Epithelial cell of prostate (primary cell): Measurements from ENCODE around the gene WDR19.
A peak's percentile ranks its signal among the peaks of the same experiment; 100 is the strongest.
"Not testable (repeated sequence)": the region's sequence is repeated elsewhere in the genome, so short reads cannot be mapped to it uniquely, and the experiment has no call there.

ENCODE experiments used
- DNase-seq: peaks from one replicate; pipeline ENCODE4 v3.0.0-alpha.2; 2011; ENCODE audit warnings: low read depth, low spot score
- H3K27ac ChIP-seq: fragments of 450-650 bp; 2 replicates; pipeline ENCODE4 v1.5.1; 2017; ENCODE audit warnings: mild to moderate bottlenecking

WDR19 gene

DNA sequence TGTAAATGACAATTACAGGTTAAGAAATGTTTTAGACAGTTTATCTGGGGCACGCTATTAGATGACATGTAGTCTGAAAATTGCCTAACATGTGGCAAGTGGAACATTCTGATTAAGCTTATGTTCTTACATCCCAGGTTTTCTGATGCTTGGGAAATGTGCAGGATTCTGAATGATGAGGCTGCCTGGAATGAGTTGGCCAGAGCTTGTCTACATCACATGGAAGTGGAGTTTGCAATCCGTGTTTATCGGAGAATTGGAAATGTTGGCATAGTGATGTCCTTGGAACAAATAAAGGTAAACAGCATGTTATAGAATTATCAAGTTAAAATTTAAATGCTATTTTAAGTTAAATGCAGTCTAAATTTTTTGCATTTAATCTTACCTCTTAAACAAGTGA, 49.3 kb downstream of the WDR19 start:
- no peak for DNase-seq
- H3K27ac ChIP-seq = no peak overlapping the region

DNA sequence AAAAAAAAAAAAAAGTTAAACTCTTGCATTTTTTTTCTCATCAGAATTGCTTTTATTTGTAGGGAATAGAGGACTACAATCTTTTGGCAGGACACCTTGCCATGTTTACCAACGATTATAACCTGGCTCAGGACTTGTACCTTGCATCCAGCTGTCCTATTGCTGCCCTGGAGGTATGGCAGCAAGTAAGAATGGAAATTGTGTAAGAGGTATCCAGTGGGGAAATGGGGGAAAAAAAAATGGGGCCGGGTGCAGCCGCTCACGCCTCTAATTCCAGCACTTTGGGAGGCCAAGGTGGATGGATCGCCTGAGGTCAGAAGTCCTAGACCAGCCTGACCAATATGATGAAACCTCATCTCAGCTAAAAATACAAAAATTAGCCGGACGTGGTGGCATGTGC, 49.8 kb downstream of the WDR19 start:
- no peak for DNase-seq
- no peak overlapping the region for H3K27ac ChIP-seq

DNA sequence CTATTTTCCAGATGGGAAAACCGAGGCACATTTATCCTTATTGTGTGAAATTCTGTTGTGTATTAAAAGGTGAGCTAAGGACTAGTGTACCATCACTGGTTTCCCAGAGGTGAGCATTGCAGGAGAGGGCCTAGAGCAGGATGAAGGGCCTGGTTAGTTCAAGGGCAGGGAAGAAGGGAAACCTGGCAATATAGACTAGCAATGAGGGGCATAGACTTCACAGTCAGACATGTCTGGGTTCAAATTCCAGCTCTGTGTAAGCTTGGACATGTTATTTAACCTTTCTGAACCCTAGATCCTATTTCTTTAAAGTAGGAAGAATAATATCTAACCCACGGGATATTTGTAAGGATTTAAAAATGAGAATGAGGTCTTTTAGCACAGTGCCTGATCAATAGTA, 50.8 kb downstream of the WDR19 start:
- DNase-seq = no peak

DNA sequence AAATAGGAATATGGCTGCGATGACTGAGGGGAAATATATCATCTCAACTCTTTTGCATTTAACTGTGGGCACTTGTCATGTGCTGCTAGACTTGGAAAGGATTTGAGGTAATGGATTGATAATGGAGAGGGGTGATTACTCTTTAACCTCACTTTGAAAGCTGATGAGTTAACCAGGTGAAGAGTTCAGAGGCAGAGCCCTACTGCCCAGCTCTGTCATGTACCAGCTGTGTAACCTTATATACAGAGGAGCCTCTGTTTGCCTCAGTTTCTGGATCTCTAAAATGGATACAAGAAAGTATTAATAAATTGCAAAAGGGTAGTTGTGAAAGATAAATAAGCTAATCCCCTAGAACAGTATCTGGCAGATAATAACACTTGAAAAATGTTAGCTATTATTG, 51.5 kb downstream of the WDR19 start:
- H3K27ac ChIP-seq = no peak overlapping the region
- DNase-seq = no peak

More for the DNA sequence above, 50.8 kb downstream of the WDR19 start:
- H3K27ac ChIP-seq = no peak overlapping the region

DNA sequence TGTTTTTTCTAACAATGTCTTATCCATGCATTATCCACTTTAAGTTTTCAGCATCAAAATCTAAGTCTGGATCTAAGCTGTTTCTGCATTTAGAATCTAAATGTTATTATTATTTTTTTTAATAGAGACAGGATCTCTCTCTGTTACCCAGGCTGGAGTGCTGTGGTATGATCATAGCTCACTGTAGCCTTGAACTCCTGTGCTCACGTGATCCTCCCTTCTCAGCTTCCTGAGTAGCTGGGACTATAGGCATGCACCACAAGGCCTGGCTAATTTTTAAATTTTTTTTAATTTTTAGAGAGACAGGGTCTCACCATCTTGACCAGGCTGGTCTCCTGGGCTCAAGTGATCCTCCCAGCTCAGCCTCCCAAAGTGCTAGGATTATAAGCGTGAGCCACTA, 52.7 kb downstream of the WDR19 start:
- no peak overlapping the region for H3K27ac ChIP-seq
- DNase-seq = no peak

DNA sequence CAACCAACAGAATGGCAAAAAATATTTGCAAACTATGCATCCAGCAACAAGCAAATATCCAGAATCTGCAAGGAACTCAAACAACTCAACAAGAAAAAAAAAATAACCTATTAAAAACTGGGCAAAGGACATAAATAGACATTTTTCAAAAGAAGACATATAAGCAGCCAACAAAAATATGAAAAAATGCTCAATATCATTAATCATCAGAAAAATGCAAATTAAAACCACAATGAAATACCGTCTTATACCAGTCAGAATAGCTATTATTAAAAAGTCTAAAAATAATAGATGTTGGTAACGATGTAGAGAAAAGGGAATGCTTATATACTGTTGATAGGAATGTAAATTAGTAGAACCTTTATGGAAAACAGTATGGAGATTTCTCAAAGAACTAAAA, 53.4 kb downstream of the WDR19 start:
- H3K27ac ChIP-seq = no peak overlapping the region
- DNase-seq = no peak

DNA sequence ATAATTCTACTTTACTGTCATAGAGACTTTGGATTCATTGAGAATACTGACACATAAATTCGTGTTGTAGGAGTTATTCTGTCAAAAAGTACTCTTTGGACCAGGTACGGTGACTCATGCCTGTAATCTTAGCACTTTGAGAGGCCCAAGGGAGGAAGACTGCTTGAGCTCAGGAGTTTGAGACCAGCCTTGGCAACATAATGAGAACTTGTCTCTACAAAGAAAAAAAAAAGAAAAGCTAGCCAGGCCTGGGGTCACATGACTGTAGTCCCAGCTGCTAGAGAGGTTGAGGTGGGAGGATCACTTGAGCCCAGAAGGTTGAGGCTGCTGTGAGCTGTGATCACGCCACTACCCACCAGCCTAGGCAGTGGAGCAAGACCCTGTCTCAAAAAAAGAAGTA, 54.9 kb downstream of the WDR19 start:
- H3K27ac ChIP-seq = no peak overlapping the region
- DNase-seq = no peak

DNA sequence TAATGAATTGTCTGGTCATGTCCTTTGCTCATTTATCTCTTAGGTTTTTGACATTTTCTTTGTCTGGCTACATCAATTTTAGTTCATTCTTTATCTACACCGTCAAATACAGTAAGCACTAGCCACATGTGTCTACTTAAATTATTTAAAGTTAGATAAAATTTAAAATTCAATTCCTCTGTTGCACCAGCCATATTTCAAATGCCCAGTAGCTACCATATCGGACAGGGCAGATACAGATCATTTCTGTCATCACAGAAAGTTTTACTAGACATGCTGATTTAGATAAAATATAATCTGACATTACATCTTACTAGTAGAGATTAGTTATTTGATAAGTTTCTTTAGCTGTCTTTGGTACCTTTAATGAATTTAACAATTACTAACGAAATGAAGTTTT, 61.1 kb downstream of the WDR19 start:
- H3K27ac ChIP-seq = no peak overlapping the region
- DNase-seq = no peak

DNA sequence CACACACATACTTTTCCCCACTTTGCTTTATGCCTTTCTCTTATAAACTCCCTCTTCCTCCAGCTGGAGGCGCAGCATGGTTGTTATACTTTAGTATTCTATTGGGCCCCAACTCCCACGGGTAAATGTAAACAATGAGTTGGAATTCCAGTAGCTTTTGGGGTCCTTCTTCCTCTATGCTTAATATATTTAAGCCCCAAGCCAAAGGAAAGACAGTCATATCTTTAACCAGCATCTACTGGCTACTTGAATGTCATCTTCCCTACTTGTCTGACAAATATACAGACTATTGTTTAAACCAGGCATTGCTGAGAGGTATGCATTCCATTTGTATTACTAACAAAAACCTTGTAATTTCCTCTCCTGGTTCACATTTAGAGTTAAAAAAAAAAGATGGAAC, 72.9 kb downstream of the WDR19 start:
- H3K27ac ChIP-seq = peak overlapping the region; percentile 16
- peak; percentile 8 for DNase-seq

DNA sequence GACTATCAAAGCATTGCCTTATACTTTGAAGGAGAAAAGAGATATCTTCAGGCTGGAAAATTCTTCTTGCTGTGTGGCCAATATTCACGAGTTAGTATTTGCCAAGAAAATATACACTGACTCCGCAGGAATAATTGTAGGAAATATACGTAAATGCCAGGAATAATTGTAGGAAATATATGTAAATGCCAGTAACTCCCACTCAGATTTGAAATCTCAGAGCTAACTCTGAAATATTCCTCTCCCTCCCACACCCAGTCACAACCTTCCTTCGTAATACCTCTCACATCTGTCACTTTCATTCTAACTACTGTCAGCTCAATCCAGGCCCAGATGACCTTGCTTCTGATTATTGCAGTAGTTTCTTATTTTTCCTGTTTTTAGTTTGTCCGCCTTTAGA, 73.5 kb downstream of the WDR19 start:
- peak overlapping the region; percentile 16 for H3K27ac ChIP-seq
- DNase-seq = no peak

DNA sequence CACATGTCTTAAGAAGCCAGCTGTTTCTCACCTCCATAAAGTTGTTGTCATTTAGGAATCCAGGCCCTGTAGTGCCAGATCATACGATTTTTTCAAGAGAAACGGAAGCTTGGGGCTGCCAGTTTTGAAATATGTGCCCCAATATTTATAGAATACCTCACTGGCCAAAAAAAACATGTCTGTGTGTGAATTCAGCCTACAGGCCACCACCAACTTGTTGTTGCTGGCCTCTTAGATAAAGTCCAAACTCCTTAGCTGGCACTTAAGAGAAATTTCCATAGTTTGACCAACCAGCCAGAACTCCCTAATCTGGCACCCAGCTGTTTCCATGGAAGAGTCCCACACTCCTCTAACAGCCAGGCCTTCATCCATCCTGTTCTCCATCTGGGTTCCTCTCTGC, 74.1 kb downstream of the WDR19 start:
- H3K27ac ChIP-seq = no peak overlapping the region
- no peak for DNase-seq

DNA sequence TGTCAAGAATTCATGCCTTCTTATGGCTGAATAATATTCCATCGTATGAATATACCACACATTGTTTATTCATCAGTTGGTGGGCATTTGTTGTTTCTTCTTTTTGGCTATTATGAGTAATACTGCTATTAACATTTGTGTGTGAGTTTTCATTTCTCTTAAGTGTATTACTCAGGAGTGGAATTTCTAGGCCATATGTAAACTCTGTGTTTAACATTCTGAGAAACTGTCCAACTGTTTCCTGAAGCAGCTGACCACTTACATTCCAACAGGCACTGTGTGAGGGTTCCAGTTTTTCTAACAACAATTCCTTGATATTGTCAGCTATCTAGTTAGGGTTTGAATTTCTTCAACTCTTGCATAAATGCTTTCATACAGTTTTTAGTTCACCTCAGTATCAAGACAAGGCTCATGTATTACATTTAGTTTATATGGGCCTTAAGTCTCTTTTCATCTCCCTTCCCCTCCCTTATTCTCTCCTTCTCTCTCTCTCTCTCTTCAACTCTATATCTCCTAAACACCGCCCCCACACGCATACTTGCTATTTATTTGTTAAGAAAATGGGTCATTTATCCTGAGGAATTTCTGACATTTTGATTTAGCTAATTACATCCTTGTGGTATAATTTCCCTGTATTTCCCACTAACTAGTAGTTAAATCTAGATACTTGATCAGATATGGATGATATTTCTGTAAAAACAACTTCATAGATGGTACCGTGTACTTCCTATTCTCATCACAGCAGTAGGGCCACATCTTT, 77.4 kb downstream of the WDR19 start:
- H3K27ac ChIP-seq = no peak overlapping the region
- DNase-seq = no peak

DNA sequence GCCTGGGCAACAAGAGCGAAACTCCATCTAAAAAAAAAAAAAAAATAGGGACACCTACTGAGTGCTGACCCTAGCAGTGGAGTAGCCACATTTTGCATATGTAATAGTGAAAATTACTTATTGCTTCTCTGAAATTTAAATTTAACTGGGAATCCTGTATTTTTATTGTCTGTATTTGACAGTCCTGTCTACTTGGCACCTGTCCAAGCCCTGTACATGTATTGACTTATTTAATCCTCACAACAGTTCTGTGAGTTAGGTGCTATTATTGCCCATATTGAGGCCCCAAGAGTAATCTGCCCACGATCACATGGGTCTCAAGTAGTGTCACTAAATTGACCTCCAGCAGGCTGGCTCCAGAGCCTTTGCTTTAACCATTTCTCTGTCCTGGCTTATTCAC, 81.6 kb downstream of the WDR19 start:
- DNase-seq = no peak
- no peak overlapping the region for H3K27ac ChIP-seq

DNA sequence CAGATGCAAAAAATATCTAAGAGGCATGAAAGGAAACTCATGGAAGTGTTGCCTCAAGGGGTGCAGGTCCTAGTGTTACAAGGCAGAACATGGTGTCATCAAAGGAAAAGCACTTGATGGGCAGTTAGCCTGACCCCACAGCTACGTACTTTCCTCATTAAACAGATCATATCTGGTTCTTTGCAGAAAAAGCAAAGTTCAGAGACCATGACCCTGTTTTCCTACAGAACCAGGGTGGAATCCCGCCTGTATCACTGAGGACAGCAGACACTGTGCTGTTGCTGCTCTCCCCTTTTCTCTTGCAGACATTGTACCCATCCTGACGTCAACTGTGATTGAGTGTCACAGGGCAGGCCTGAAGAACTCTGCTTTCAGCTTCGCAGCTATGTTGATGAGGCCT, 92.2 kb downstream of the WDR19 start:
- DNase-seq = no peak
- H3K27ac ChIP-seq = no peak overlapping the region

DNA sequence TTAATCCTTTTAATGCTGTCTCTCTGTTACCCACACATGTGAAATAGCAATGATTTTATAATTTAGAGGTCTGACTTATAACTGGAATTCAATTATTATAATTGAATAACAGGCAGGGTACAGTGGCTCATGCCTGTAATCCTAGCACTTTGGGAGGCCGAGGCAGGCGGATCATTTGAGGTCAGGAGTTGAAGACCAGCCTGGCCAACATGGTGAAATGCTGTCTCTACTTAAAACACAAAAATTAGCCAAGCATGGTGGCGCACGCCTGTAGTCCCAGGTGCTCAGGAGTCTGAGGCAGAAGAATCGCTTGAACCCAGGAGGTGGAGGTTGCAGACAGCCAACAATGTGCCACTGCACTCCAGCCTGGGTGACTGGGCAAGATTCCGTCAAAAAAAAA, 95.3 kb downstream of the WDR19 start:
- not testable (repeated sequence) for H3K27ac ChIP-seq, DNase-seq

DNA sequence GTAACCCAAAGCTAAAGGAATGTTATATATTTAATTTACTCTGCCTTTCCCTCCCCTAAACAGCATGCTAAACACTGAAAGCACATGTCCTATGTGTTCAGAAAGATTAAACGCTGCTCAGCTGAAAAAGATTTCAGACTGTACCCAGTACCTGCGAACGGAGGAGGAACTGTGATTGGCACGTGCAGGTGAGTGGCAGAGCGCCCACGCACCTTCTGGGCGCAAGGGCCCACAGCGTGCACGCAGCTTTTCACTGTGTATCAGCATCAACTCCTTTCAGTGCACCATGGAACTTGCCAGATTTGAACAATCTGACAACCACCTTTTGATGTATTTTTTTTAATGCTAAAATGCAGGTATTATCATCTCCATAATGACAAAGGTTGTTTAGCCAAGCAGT, 96.1 kb downstream of the WDR19 start:
- no peak overlapping the region for H3K27ac ChIP-seq
- no peak for DNase-seq

DNA sequence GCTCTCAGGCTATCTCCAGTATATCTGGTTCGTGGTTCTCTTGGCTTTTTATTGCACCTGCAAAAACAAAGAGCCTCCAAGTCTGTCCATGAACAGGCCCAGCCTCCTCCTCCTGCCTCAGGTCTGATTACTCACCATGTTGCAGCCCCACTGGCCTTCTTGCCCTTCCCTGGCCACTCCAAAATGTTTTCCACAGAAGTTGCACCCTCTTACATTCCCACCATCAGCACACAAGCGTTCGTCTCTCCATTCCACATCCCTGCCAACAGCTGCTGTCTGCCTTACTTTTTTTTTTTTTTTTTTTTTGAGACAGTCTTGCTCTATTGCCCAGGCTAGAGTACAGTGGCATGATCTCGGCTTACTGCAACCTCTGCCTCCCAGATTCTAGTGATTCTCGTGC, 97.1 kb downstream of the WDR19 start:
- DNase-seq = no peak
- no peak overlapping the region for H3K27ac ChIP-seq

DNA sequence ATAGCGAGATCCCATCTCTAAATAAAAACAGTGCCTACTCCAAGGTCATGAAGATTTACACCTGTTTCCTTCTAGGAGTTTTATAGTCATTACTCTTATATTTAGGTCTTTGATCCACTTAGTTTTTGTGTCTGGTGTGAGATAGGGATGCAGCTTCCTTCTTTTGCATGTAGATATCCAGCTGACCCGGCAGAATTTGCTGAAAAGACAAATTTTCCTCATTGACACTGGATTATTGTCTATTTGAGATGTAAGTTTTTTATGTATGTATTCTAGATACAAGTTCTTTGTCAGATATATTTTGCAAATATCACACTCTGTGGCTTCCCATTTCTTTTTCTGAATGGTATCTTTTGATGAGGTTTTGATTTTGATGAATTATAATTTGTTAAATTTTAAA, 98.4 kb downstream of the WDR19 start:
- DNase-seq = no peak

DNA sequence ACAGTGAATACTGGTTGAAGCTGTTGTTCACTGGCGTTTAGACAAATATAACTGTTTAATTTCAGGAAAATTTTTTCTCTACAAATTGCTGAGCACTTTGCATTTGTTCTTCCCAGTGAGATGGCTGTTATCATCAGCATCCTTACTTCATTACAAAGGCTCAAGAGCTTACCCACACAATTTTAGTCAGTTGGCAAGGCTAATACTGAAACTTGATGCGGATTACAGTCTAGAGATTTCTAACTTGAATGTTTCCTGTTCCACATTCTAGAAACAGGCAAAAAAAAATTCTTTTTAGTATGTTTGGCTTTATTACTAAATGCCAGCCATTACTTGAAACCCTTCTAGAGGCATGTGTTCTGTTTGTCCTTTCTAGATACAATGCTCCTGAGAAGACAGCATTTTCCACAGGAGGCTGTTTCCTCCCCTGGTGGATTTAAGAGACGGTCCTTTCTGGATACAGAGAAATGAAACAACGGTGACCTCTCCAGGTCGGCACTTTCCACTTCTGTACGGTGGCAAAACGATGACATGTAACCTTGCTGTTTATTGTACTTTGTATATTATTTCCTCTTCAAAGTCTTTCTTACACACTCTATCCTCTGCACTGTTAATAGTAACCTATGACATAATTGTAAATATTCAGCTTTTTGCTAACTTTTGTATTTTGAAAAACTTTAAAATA, 102.9 kb downstream of the WDR19 start:
- H3K27ac ChIP-seq = no peak overlapping the region
- no peak for DNase-seq

More for the DNA sequence above, 98.4 kb downstream of the WDR19 start:
- no peak overlapping the region for H3K27ac ChIP-seq

DNA sequence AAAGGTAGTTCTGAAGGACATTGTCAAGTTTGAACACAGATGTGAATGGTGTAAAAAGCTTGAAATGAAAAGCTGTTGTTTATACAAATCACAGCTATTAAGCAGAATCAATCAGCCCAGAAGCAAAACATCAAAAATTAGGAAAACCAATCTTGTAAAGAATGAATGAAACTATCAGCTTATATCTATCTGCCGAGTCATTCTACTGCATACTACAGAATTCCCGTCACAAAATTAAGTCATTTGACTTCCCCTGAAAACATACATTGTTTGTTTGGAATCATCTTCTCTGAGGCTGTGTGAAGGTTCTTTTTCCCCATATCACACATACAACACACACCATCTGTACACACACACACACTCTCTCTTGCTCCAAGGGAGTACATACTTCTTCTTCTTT, 103.5 kb downstream of the WDR19 start:
- H3K27ac ChIP-seq = no peak overlapping the region
- no peak for DNase-seq

DNA sequence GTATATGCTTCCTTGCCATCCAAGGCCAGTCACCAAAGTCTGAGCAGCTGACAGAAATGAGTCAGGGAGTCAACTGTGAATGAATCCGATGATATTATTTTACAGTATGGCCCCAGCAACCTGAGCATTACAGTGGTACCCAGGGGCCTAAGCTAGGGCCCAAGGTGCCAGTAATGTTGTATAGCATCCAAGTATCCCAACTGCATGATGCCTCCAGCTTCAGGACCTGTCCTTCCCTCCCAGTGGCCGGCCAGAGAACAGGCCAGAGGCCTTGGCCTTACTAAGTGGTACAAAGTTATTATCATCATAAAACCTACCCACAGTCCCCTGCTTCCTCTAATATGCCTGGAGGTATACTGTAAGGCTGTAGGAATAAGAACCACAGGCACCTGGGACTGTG, 103.9 kb downstream of the WDR19 start:
- H3K27ac ChIP-seq = no peak overlapping the region
- no peak for DNase-seq

DNA sequence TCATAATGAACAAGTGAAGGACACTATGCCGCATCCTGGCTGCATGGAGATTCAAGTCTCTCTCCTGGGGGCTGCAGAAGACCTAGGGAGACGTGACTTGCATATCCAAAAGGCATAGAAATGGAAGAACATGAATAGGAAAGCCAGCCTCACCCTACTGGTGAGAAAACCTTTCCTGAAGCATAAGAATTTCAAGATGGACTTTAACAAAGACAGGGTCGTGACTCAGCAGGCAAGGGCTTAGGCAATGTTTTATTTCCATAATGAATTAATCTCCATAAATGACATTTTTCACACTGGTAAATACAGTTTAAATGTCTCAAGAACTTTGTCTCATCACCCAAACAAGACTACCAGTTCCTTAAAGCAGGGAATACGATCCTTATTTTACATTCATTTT, 104.9 kb downstream of the WDR19 start:
- no peak overlapping the region for H3K27ac ChIP-seq
- DNase-seq = no peak
